ENCODE results near the gene SORCS2. TPM values are rescaled to one million over a fixed set of nuclear protein-coding genes. Genes with fewer than 3 reads are reported as not detected.

The SORCS2 gene
- polyA plus RNA-seq, 1 donor from 2014 or later: 1.0 TPM

GRCh38 chr4:7607156-7607910 lies 415.0 kb downstream of the SORCS2 start:
- TF ChIP-seq TAF1 (IDR thresholded peaks at IDR 0.05; ENCODE audit: low read depth) (no peak), RAD21 (conservative IDR thresholded peaks at IDR 0.05) (no peak), EZH2 (IDR thresholded peaks at IDR 0.05; ENCODE audit: borderline replicate concordance, insufficient read depth, low read length, poor library complexity, severe bottlenecking) (no peak)
- TF ChIP-seq, protein P1, sequence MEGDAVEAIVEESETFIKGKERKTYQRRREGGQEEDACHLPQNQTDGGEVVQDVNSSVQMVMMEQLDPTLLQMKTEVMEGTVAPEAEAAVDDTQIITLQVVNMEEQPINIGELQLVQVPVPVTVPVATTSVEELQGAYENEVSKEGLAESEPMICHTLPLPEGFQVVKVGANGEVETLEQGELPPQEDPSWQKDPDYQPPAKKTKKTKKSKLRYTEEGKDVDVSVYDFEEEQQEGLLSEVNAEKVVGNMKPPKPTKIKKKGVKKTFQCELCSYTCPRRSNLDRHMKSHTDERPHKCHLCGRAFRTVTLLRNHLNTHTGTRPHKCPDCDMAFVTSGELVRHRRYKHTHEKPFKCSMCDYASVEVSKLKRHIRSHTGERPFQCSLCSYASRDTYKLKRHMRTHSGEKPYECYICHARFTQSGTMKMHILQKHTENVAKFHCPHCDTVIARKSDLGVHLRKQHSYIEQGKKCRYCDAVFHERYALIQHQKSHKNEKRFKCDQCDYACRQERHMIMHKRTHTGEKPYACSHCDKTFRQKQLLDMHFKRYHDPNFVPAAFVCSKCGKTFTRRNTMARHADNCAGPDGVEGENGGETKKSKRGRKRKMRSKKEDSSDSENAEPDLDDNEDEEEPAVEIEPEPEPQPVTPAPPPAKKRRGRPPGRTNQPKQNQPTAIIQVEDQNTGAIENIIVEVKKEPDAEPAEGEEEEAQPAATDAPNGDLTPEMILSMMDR (IDR thresholded peaks at IDR 0.05; ENCODE audit: poor library complexity, severe bottlenecking): no peak

GRCh38 chr4:7608046-7608445 lies 415.7 kb downstream of the SORCS2 start:
- H3K79me2 ChIP-seq (replicated peaks; ENCODE audit: insufficient read depth, low read length): no peaks in the 10 kb centered on the region
- no peak overlapping the region for H3K4me2 ChIP-seq (ENCODE audit: low read length)
- H2AFZ ChIP-seq (ENCODE audit: low read depth, low read length): no peak overlapping the region
- no peaks in the 10 kb centered on the region for H3K27me3 ChIP-seq (ENCODE audit: insufficient read depth, low read depth, low read length)
- H4K20me1 ChIP-seq (ENCODE audit: insufficient read depth): no peaks in the 10 kb centered on the region
- H3K27ac ChIP-seq (ENCODE audit: low read length): no peak overlapping the region
- H3K9me2 ChIP-seq (ENCODE audit: insufficient read depth, low read length): no peaks in the 10 kb centered on the region
- H3K4me3 ChIP-seq (ENCODE audit: low read length): no peak overlapping the region
- H3K9ac ChIP-seq (ENCODE audit: low read length): no peak overlapping the region
- no peaks in the 10 kb centered on the region for H3K36me3 ChIP-seq (ENCODE audit: insufficient read depth, low read length)
- no peaks in the 10 kb centered on the region for H3K9me3 ChIP-seq (ENCODE audit: low read length)
- no peak for TF ChIP-seq EZH2 (IDR thresholded peaks at IDR 0.05; ENCODE audit: borderline replicate concordance, insufficient read depth, low read length, poor library complexity, severe bottlenecking)
- TF ChIP-seq, protein P1 (IDR thresholded peaks at IDR 0.05; ENCODE audit: poor library complexity, severe bottlenecking): no peak
- TF ChIP-seq EP300 (conservative IDR thresholded peaks at IDR 0.05; ENCODE audit: poor library complexity, severe bottlenecking): no peak
- no peak for TF ChIP-seq RAD21 (conservative IDR thresholded peaks at IDR 0.05)
- TF ChIP-seq SMC3 (conservative IDR thresholded peaks at IDR 0.05; ENCODE audit: poor library complexity): no peak
- no peak for TF ChIP-seq POLR2AphosphoS5 (IDR thresholded peaks at IDR 0.05)
- no peak for TF ChIP-seq TAF1 (IDR thresholded peaks at IDR 0.05; ENCODE audit: low read depth)
- no peak for TF ChIP-seq MXI1 (conservative IDR thresholded peaks at IDR 0.05; ENCODE audit: poor library complexity, severe bottlenecking)
- TF ChIP-seq REST (IDR thresholded peaks at IDR 0.05; ENCODE audit: borderline replicate concordance): no peak
- H3F3A ChIP-seq (ENCODE audit: insufficient read depth, low read length, poor library complexity, severe bottlenecking): no peaks in the 10 kb centered on the region

More at GRCh38 chr4:7607156-7607910, 415.0 kb downstream of the SORCS2 start:
- no peak overlapping the region for H3K4me3 ChIP-seq (ENCODE audit: low read length)
- H3K4me2 ChIP-seq (ENCODE audit: low read length): no peak overlapping the region
- H4K20me1 ChIP-seq (ENCODE audit: insufficient read depth): no peaks in the 10 kb centered on the region
- no peak overlapping the region for H3K27ac ChIP-seq (ENCODE audit: low read length)
- no peaks in the 10 kb centered on the region for H3K9me3 ChIP-seq (ENCODE audit: low read length)
- H3K9me2 ChIP-seq (ENCODE audit: insufficient read depth, low read length): no peaks in the 10 kb centered on the region
- no peaks in the 10 kb centered on the region for H3K27me3 ChIP-seq (ENCODE audit: insufficient read depth, low read depth, low read length)
- no peak overlapping the region for H3K9ac ChIP-seq (ENCODE audit: low read length)
- H2AFZ ChIP-seq (ENCODE audit: low read depth, low read length): no peak overlapping the region
- H3K36me3 ChIP-seq (ENCODE audit: insufficient read depth, low read length): no peaks in the 10 kb centered on the region
- H3F3A ChIP-seq (ENCODE audit: insufficient read depth, low read length, poor library complexity, severe bottlenecking): no peaks in the 10 kb centered on the region
- no peaks in the 10 kb centered on the region for H3K79me2 ChIP-seq (replicated peaks; ENCODE audit: insufficient read depth, low read length)

Measured in neural cell (in vitro differentiated cells).